ENCODE results near the gene IL17F.
A peak's percentile ranks its signal among the peaks of the same experiment; 100 is the strongest.
"Not testable (repeated sequence)": the region's sequence is repeated elsewhere in the genome, so short reads cannot be mapped to it uniquely, and the experiment has no call there.

IL17F gene

DNA sequence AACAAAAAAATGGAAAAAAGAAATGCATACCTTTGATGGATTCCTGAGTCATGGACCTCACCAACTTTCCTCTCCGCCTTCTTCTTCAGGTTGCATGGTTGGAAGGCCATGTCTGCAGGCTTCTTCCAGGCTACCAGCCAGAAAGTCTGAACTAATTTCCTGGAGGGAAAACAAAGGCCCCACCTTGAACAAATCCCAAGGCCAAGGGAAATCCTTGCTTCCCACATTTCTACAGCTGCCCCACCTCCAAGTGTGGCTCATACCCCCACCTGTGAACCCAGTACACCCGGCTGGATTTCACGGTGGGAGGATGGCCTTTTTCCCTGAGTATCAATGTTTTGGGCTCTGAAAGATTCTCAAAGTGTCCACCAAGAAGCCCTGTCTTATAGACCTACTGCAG, 35.7 kb downstream of the IL17F start:
- H3K27ac ChIP-seq: no peak overlapping the region
- TF ChIP-seq, protein P1, sequence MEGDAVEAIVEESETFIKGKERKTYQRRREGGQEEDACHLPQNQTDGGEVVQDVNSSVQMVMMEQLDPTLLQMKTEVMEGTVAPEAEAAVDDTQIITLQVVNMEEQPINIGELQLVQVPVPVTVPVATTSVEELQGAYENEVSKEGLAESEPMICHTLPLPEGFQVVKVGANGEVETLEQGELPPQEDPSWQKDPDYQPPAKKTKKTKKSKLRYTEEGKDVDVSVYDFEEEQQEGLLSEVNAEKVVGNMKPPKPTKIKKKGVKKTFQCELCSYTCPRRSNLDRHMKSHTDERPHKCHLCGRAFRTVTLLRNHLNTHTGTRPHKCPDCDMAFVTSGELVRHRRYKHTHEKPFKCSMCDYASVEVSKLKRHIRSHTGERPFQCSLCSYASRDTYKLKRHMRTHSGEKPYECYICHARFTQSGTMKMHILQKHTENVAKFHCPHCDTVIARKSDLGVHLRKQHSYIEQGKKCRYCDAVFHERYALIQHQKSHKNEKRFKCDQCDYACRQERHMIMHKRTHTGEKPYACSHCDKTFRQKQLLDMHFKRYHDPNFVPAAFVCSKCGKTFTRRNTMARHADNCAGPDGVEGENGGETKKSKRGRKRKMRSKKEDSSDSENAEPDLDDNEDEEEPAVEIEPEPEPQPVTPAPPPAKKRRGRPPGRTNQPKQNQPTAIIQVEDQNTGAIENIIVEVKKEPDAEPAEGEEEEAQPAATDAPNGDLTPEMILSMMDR (conservative IDR thresholded peaks at IDR 0.05): no peak

- TF ChIP-seq, protein P1 (conservative IDR thresholded peaks at IDR 0.05): peak; percentile 21; the same call in 1 of the 2 replicates
- H3K27ac ChIP-seq: no peak overlapping the region
Measured at GRCh38 chr6:52207066-52207465, 37.2 kb downstream of the IL17F start.

GRCh38 chr6:52201493-52201892, 42.8 kb downstream of the IL17F start:
- TF ChIP-seq, protein P1 (conservative IDR thresholded peaks at IDR 0.05): no peak
- no peak overlapping the region for H3K27ac ChIP-seq

- no peak overlapping the region for H3K27ac ChIP-seq
- TF ChIP-seq, protein P1 (conservative IDR thresholded peaks at IDR 0.05): no peak
Measured at GRCh38 chr6:52201046-52201445, 43.3 kb downstream of the IL17F start.

DNA sequence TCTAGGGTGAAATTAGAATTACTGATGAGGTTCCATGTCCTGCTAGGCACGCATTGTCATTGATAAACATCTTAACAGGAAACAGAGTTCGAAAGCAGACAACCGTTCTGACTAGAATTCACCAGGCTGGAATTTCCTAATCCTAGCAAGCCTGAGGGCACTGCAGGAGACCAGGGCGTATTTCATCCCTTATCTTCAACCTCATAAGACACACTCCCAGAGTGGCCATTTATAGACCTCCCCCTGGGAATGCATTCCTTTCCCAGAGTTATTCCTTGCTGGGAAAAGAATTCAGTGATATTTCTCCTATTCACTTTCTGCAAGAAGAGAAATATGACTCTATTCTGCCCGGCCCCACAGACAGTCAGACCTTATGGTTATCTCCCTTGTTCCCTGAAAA, 44.2 kb downstream of the IL17F start:
- H3K27ac ChIP-seq: not testable (repeated sequence)

DNA sequence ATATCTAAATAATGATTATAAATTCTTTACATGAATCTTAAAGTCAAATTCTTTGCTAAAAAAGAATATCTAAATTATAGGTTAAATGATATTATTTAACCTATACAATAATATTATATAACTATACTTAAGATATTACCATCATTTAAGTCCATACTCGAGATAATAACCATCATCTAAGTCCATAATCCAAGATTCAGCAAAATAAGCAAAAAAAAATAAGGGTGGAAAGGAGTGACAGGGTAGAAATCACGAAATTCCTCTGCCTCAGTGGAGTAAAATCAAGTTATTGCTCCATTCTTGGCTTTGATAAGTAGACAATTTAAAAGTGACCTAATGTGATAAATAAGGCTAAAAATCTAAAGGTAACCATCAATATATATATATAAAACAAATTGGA, 48.4 kb downstream of the IL17F start:
- no peak overlapping the region for H3K27ac ChIP-seq
- TF ChIP-seq, protein P1 (conservative IDR thresholded peaks at IDR 0.05): no peak

DNA sequence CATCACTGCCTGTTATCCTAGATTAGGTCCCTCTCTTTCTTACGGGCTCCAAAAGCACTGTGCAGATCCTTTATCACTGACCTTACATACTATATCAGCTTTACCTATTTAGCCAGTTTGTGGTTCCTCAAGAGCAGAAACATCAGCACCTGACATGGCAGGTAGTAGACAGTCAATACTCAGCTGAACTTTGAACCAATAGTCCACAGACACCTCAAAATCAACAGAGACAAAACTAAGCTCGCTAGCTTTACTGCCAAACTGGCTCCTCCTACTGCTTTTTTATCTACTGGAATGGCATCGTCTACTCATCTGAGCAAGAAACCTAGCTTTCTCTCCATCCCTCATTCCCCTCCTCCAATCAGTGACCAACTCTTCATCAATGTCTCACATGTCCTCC, 52.5 kb downstream of the IL17F start:
- TF ChIP-seq, protein P1 (conservative IDR thresholded peaks at IDR 0.05): no peak
- no peak overlapping the region for H3K27ac ChIP-seq

DNA sequence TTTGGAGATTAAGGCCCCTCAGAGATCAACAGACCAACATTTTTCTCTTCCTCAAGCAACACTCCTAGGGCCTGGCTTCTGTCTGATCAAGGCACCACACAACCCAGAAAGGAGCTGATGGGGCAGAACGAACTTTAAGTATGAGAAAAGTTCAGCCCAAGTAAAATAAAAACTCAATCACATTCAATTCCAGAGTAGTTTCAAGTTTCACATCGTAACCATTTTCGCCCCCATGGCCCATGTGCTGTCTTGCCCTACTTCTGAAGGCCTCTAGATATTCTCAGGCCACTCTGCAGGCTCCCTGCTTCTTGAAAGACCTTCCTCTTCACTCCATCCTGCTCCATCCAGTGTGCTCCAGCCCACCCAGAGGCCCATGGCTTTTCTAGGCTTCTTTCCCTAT, 53.9 kb downstream of the IL17F start:
- H3K27ac ChIP-seq: no peak overlapping the region

More for the DNA sequence above, 53.9 kb downstream of the IL17F start:
- TF ChIP-seq, protein P1 (conservative IDR thresholded peaks at IDR 0.05): no peak

All from VCaP (cell line).